GM23338 (cell line): Measurements from ENCODE around the gene TFB1M. TPM values are rescaled to one million over a fixed set of nuclear protein-coding genes. Genes with fewer than 3 reads are reported as not detected.

ENCODE experiments used
- ATAC-seq: fragments of 200-7000 bp; cut with Tn5 transposase; 3 replicates; pipeline ENCODE4 v1.9.1; 2020
- DNase-seq: peaks from one replicate; pipeline ENCODE4 v3.0.0-alpha.2; 2015; ENCODE audit warnings: low spot score
- H2AFZ ChIP-seq: fragments of 200-600 bp; sonication (generic); 2 replicates; pipeline ENCODE4 v1.8.0; 2016; ENCODE audit warnings: antibody characterized with exemption, mild to moderate bottlenecking, moderate library complexity
- H3F3A ChIP-seq: fragments of 200-600 bp; sonication (generic); replicated peaks from 2 replicates; pipeline ENCODE4 v1.8.0; 2017; ENCODE audit warnings: antibody characterized with exemption, mixed run types, low read depth
- H3K27ac ChIP-seq: fragments of 200-600 bp; sonication (generic); 2 replicates; pipeline ENCODE4 v1.6.1; 2016; ENCODE audit warnings: low read depth
- H3K27me3 ChIP-seq: fragments of 200-600 bp; sonication (generic); 2 replicates; pipeline ENCODE4 v1.8.0; 2016; ENCODE audit warnings: mild to moderate bottlenecking, mixed run types, moderate library complexity; ENCODE audit not compliant: insufficient read depth
- H3K36me3 ChIP-seq: fragments of 200-600 bp; sonication (generic); 2 replicates; pipeline ENCODE4 v1.8.0; 2016; ENCODE audit warnings: mild to moderate bottlenecking; ENCODE audit not compliant: insufficient read depth
- H3K4me1 ChIP-seq: fragments of 200-600 bp; sonication (generic); 2 replicates; pipeline ENCODE4 v1.8.0; 2016; ENCODE audit warnings: mild to moderate bottlenecking, moderate library complexity; ENCODE audit not compliant: insufficient read depth
- H3K4me2 ChIP-seq: fragments of 200-600 bp; sonication (generic); 2 replicates; pipeline ENCODE4 v1.7.1; 2017; ENCODE audit warnings: mixed run types
- H3K4me3 ChIP-seq: fragments of 200-600 bp; sonication (generic); 2 replicates; pipeline ENCODE4 v1.6.1; 2016; ENCODE audit warnings: mixed run types
- H3K79me2 ChIP-seq: fragments of 200-600 bp; sonication (generic); replicated peaks from 2 replicates; pipeline ENCODE4 v1.8.0; 2017; ENCODE audit warnings: mild to moderate bottlenecking; ENCODE audit not compliant: insufficient read depth
- H3K9me2 ChIP-seq: fragments of 200-600 bp; sonication (generic); 2 replicates; pipeline ENCODE4 v1.8.0; 2017; ENCODE audit not compliant: insufficient read depth
- H4K20me1 ChIP-seq: fragments of 200-600 bp; sonication (generic); replicated peaks from 2 replicates; pipeline ENCODE4 v1.8.0; 2017; ENCODE audit warnings: mild to moderate bottlenecking; ENCODE audit not compliant: insufficient read depth
- H3K27ac Mint-ChIP-seq: 2 replicates; pipeline ENCODE4 v1.8.0; 2020; ENCODE audit warnings: inconsistent platforms, mild to moderate bottlenecking, moderate library complexity, mixed read lengths
- H3K27me3 Mint-ChIP-seq: 3 replicates; pipeline ENCODE4 v1.8.0; 2022; ENCODE audit warnings: low read depth, mild to moderate bottlenecking, moderate library complexity, mixed read lengths, inconsistent platforms; ENCODE audit not compliant: insufficient read depth, poor library complexity
- H3K36me3 Mint-ChIP-seq: 3 replicates; pipeline ENCODE4 v1.8.0; 2021; ENCODE audit warnings: low read depth, mild to moderate bottlenecking, inconsistent platforms, moderate library complexity, mixed read lengths
- H3K4me1 Mint-ChIP-seq: 3 replicates; pipeline ENCODE4 v1.8.0; 2020; ENCODE audit warnings: mild to moderate bottlenecking, inconsistent platforms, mixed read lengths
- H3K4me3 Mint-ChIP-seq: 3 replicates; pipeline ENCODE4 v1.8.0; 2021; ENCODE audit warnings: moderate library complexity, mild to moderate bottlenecking, inconsistent platforms, mixed read lengths
- H3K9me3 Mint-ChIP-seq: 3 replicates; pipeline ENCODE4 v1.8.0; 2020; ENCODE audit warnings: moderate library complexity, mild to moderate bottlenecking, inconsistent platforms, mixed read lengths
- EZH2phosphoT487 ChIP-seq: fragments of 200-600 bp; sonication (generic); IDR thresholded peaks from one replicate; pipeline ENCODE4 v1.8.1; 2018; ENCODE audit warnings: antibody characterized with exemption; ENCODE audit not compliant: unreplicated experiment
- JUNB ChIP-seq: IDR thresholded peaks from one replicate; pipeline ENCODE4 v1.6.1; 2016; ENCODE audit warnings: antibody characterized with exemption; ENCODE audit not compliant: unreplicated experiment
- NANOG ChIP-seq: IDR thresholded peaks from 2 replicates; pipeline ENCODE4 v1.6.1; 2016; ENCODE audit warnings: antibody characterized with exemption, borderline replicate concordance
- ZNF114 ChIP-seq: fragments of 250-450 bp; sonication (Bioruptor Pico); IDR thresholded peaks from 2 replicates; pipeline ENCODE4 v1.5.0; 2020; ENCODE audit warnings: mild to moderate bottlenecking, moderate library complexity
- ZNF331 ChIP-seq: fragments of 250-450 bp; sonication (Bioruptor Pico); IDR thresholded peaks from 2 replicates; pipeline ENCODE4 v1.5.0; 2020; ENCODE audit warnings: low read depth, mild to moderate bottlenecking, moderate library complexity
- ZNF462 ChIP-seq: fragments of 250-450 bp; sonication (Bioruptor Pico); IDR thresholded peaks from 2 replicates; pipeline ENCODE4 v1.5.0; 2020; ENCODE audit warnings: mild to moderate bottlenecking, moderate library complexity
- polyA plus RNA-seq: library from polyadenylated mRNA; unstranded; fragments of >200 nt; fragmentation: Nextera tagmentation; extraction: Ambion mirVana; gene quantifications from 2 replicates; pipeline ENCODE4 v1.2.1, GENCODE V29; 2016
- total RNA-seq: library from RNA; depleted of rRNA; stranded (reverse); fragments of >200 nt; shearing (Covaris generic); gene quantifications from 2 replicates; pipeline ENCODE4 v1.2.3, GENCODE V29; 2014
- TF ChIP-seq, protein P1 (sequence below), 2 experiments: fragments of 200-600 bp in 1 of 2; sonication (generic) in 1 of 2; conservative IDR thresholded peaks; 2 replicates each; pipeline versions ENCODE4 v1.5.1 to v1.6.1; 2016 to 2017; ENCODE audit warnings: antibody characterized with exemption in 2 of 2, low read depth in 2 of 2, mild to moderate bottlenecking in 2 of 2, moderate library complexity in 1 of 2
- TF ChIP-seq, protein P2 (sequence below): IDR thresholded peaks from 2 replicates; pipeline ENCODE4 v1.6.1; 2016; ENCODE audit warnings: antibody characterized with exemption
- TF ChIP-seq, protein P3 (sequence below): IDR thresholded peaks from one replicate; pipeline ENCODE4 v1.6.1; 2018; ENCODE audit warnings: antibody characterized with exemption; ENCODE audit not compliant: unreplicated experiment

The TFB1M gene
- total and polyA plus RNA-seq, 2 experiments from 2014 or later: 51.1 to 66.9 TPM

GRCh38 chr6:155347800-155348199, 33.5 kb upstream of the TFB1M start (continued):
- TF ChIP-seq ZNF462 (CRISPR knock-in tag): no peak
- TF ChIP-seq ZNF114 (CRISPR knock-in tag): no peak
- TF ChIP-seq, protein P1, sequence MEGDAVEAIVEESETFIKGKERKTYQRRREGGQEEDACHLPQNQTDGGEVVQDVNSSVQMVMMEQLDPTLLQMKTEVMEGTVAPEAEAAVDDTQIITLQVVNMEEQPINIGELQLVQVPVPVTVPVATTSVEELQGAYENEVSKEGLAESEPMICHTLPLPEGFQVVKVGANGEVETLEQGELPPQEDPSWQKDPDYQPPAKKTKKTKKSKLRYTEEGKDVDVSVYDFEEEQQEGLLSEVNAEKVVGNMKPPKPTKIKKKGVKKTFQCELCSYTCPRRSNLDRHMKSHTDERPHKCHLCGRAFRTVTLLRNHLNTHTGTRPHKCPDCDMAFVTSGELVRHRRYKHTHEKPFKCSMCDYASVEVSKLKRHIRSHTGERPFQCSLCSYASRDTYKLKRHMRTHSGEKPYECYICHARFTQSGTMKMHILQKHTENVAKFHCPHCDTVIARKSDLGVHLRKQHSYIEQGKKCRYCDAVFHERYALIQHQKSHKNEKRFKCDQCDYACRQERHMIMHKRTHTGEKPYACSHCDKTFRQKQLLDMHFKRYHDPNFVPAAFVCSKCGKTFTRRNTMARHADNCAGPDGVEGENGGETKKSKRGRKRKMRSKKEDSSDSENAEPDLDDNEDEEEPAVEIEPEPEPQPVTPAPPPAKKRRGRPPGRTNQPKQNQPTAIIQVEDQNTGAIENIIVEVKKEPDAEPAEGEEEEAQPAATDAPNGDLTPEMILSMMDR (conservative IDR thresholded peaks at IDR 0.05; ENCODE audit: low read depth in 2 of 2): no peak
- TF ChIP-seq, protein P2, sequence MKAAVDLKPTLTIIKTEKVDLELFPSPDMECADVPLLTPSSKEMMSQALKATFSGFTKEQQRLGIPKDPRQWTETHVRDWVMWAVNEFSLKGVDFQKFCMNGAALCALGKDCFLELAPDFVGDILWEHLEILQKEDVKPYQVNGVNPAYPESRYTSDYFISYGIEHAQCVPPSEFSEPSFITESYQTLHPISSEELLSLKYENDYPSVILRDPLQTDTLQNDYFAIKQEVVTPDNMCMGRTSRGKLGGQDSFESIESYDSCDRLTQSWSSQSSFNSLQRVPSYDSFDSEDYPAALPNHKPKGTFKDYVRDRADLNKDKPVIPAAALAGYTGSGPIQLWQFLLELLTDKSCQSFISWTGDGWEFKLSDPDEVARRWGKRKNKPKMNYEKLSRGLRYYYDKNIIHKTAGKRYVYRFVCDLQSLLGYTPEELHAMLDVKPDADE: no peak
- no peak for TF ChIP-seq EZH2phosphoT487

DNA sequence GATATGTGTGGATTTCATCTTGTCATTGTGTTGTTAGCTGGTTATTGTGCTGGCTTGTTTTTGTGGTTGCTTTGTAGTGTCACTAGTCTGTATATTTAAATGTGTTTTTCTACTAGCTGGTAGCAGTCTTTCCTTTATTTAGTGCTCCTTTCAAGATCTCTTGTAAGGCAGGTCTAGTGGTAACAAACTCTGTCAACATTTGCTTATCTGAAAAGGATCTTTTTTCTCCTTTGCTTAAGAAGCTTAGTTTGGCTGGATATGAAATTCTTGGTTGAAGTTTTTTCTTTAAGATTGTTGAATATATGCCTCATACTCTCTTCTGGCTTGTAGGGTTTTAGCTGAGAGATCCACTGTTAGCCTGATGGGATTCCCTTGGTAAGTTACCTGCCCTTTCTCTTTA, 32.7 kb upstream of the TFB1M start:
- no peaks in the 10 kb centered on the region for H3K9me2 ChIP-seq
- no peak overlapping the region for H3K4me3 Mint-ChIP-seq
- H3F3A ChIP-seq: no peaks in the 10 kb centered on the region
- H4K20me1 ChIP-seq: no peaks in the 10 kb centered on the region
- no peaks in the 10 kb centered on the region for H3K27me3 ChIP-seq
- 0 out of 2 replicates have a peak overlapping the region, but pooled peaks have one; percentile 18 for H2AFZ ChIP-seq
- H3K9me3 Mint-ChIP-seq: peaks cover 22% of the 10 kb centered on the region
- H3K4me2 ChIP-seq: no peak overlapping the region
- no peaks in the 10 kb centered on the region for H3K79me2 ChIP-seq
- no peaks in the 10 kb centered on the region for H3K36me3 ChIP-seq
- no peak for ATAC-seq
- no peak for TF ChIP-seq NANOG
- no peak for TF ChIP-seq ZNF331
- TF ChIP-seq, protein P3, sequence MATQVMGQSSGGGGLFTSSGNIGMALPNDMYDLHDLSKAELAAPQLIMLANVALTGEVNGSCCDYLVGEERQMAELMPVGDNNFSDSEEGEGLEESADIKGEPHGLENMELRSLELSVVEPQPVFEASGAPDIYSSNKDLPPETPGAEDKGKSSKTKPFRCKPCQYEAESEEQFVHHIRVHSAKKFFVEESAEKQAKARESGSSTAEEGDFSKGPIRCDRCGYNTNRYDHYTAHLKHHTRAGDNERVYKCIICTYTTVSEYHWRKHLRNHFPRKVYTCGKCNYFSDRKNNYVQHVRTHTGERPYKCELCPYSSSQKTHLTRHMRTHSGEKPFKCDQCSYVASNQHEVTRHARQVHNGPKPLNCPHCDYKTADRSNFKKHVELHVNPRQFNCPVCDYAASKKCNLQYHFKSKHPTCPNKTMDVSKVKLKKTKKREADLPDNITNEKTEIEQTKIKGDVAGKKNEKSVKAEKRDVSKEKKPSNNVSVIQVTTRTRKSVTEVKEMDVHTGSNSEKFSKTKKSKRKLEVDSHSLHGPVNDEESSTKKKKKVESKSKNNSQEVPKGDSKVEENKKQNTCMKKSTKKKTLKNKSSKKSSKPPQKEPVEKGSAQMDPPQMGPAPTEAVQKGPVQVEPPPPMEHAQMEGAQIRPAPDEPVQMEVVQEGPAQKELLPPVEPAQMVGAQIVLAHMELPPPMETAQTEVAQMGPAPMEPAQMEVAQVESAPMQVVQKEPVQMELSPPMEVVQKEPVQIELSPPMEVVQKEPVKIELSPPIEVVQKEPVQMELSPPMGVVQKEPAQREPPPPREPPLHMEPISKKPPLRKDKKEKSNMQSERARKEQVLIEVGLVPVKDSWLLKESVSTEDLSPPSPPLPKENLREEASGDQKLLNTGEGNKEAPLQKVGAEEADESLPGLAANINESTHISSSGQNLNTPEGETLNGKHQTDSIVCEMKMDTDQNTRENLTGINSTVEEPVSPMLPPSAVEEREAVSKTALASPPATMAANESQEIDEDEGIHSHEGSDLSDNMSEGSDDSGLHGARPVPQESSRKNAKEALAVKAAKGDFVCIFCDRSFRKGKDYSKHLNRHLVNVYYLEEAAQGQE: no peak
- TF ChIP-seq, protein P1 (conservative IDR thresholded peaks at IDR 0.05; ENCODE audit: low read depth in 2 of 2): no peak
- no peak for TF ChIP-seq JUNB
- no peak for DNase-seq
- H3K4me1 Mint-ChIP-seq: no peaks in the 10 kb centered on the region
- H3K27ac ChIP-seq: no peak overlapping the region
- no peaks in the 10 kb centered on the region for H3K4me1 ChIP-seq
- H3K36me3 Mint-ChIP-seq: peaks cover 4% of the 10 kb centered on the region
- H3K4me3 ChIP-seq: no peak overlapping the region
- no peak overlapping the region for H3K27ac Mint-ChIP-seq
- peaks cover 6% of the 10 kb centered on the region for H3K27me3 Mint-ChIP-seq
